AG20443 (cell line): ENCODE measurements around the gene KCNIP3.
"Not testable (repeated sequence)": the region's sequence is repeated elsewhere in the genome, so short reads cannot be mapped to it uniquely, and the experiment has no call there.

Source experiments
- DNase-seq: peaks from one replicate; pipeline ENCODE4 v3.0.0; 2012; ENCODE audit warnings: low spot score, mixed read lengths

KCNIP3 gene

GRCh38 chr2:95348609-95349567, 51.7 kb downstream of the KCNIP3 start:
- DNase-seq, result peak; percentile 39

- DNase-seq, result no peak
Measured at GRCh38 chr2:95349568-95350322, 52.6 kb downstream of the KCNIP3 start.

GRCh38 chr2:95350368-95350767, 53.2 kb downstream of the KCNIP3 start:
- DNase-seq, result no peak

- DNase-seq, result no peak
Measured at GRCh38 chr2:95350774-95351597, 53.8 kb downstream of the KCNIP3 start.

GRCh38 chr2:95351598-95351915, 54.4 kb downstream of the KCNIP3 start:
- DNase-seq, result no peak

GRCh38 chr2:95352310-95353054, 55.3 kb downstream of the KCNIP3 start:
- no peak for DNase-seq

- DNase-seq, result no peak
Measured at GRCh38 chr2:95353055-95353575, 56.0 kb downstream of the KCNIP3 start.

- no peak for DNase-seq
Measured at GRCh38 chr2:95353613-95354468, 56.7 kb downstream of the KCNIP3 start.

- DNase-seq, result no peak
Measured at GRCh38 chr2:95354469-95354901, 57.3 kb downstream of the KCNIP3 start.

GRCh38 chr2:95354925-95355324, 57.8 kb downstream of the KCNIP3 start:
- DNase-seq, result no peak

GRCh38 chr2:95355486-95355885, 58.3 kb downstream of the KCNIP3 start:
- not testable (repeated sequence) for DNase-seq

GRCh38 chr2:95356821-95357700, 59.9 kb downstream of the KCNIP3 start:
- no peak for DNase-seq

- no peak for DNase-seq
Measured at GRCh38 chr2:95357717-95358280, 60.7 kb downstream of the KCNIP3 start.

- DNase-seq, result peak; percentile 62
Measured at GRCh38 chr2:95359031-95359430, 61.9 kb downstream of the KCNIP3 start.

GRCh38 chr2:95359501-95359930, 62.4 kb downstream of the KCNIP3 start:
- no peak for DNase-seq

GRCh38 chr2:95361216-95361980, 64.3 kb downstream of the KCNIP3 start:
- DNase-seq, result no peak

GRCh38 chr2:95362486-95362885, 65.3 kb downstream of the KCNIP3 start:
- no peak for DNase-seq

- DNase-seq, result no peak
Measured at GRCh38 chr2:95366514-95366913, 69.4 kb downstream of the KCNIP3 start.
